CD4-positive, alpha-beta T cell treated with Interleukin-21 for 1 hour (primary cell): ENCODE results near the gene CPNE9.

ENCODE experiments used
- DNase-seq: peaks from one replicate; pipeline ENCODE4 v3.0.0-alpha.2; 2020

Gene CPNE9

GRCh38 chr3:9688961-9689360 is 14.7 kb upstream of the CPNE9 start:
- DNase-seq, result no peak

DNA sequence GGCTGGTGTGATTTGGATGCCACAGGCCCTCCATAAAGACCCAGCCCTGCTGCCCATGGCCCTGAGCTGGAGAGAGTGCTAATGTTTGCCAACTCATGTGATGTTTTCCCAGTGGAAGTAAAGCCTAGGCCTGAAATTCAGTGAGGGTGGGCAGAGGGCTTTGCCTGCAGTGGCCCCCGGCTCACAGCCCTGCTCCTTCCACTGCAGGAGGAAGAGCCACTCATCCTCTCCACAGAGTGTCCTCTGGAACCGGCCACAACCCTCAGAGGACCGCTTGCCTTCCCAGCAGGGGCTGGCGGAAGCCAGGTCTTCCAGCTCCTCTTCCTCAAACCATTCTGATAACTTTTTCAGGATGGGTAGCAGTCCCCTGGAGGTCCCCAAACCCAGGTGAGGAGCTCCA is 13.9 kb upstream of the CPNE9 start:
- no peak for DNase-seq

- no peak for DNase-seq
These were observed 12.9 kb upstream of the CPNE9 start for GRCh38 chr3:9690451-9691450.

- DNase-seq, result no peak
These were observed 12.0 kb upstream of the CPNE9 start for GRCh38 chr3:9691636-9692035.

- DNase-seq, result no peak
These were observed 11.2 kb upstream of the CPNE9 start for GRCh38 chr3:9692416-9692815.

GRCh38 chr3:9695345-9695744 is 8.3 kb upstream of the CPNE9 start:
- no peak for DNase-seq

DNA sequence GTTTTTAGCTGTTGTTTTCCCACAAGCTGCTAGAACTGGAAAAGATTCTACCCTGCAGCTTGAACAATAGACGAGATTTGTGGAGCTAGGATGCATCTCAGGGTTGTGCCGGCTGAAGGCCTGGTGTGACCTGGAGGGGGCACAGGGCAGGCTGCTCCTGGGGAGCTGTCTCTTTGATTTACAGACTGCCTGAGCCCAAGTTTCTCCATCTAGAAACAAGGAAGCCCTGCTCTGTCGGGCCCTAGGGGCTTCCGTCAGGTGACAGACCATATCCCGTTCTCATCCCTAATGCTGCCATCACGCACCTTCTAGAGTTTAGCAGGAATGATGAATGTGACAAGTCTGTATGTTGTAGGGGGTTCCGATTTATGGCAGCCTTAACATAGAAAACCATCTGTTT is 7.9 kb upstream of the CPNE9 start:
- DNase-seq, result no peak

GRCh38 chr3:9696480-9697220 is 7.0 kb upstream of the CPNE9 start:
- DNase-seq, result no peak

GRCh38 chr3:9697892-9698291 is 5.7 kb upstream of the CPNE9 start:
- no peak for DNase-seq

GRCh38 chr3:9698293-9698692 is 5.3 kb upstream of the CPNE9 start:
- DNase-seq, result no peak

GRCh38 chr3:9700536-9700935 is 3.1 kb upstream of the CPNE9 start:
- DNase-seq, result no peak

DNA sequence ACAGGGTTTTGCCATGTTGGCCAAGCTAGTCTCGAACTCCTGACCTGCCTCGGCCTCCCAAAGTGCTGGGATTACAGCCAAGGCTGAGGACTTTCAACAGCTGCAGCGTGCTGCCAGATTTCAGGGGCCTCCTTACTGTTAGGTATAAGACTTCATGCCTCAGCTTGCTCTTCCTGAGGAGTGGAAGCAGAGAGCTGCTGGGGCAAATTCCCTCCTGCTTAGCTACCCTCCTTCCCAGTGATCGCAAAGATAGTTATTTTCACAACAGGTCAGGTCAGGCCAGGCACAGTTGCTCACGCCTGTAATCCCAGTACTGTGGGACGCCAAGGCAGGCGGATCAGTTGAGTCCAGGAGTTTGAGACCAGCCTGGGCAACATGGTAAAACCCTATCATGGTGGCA is 2.6 kb upstream of the CPNE9 start:
- DNase-seq, result no peak

- no peak for DNase-seq
These were observed 1.9 kb upstream of the CPNE9 start for GRCh38 chr3:9701711-9702110.

DNA sequence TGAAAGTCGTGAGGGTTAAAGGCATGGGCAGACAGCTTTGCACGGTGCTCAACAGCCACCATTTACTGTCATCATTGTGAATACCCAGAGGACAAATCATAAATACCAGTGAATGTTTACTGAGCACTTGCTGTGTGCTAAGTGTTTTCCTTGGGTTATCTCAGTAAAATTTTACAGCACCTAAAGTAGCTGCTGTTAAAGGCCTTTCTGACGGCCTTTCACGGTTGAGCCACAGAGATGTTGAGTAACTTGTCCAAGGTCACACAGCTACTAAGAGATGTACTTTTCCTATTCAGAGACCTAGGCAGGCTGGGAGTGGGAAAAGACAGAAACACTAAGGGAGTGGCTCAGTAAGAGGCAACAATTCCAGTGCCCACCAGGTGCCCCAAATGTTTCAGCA is 393 bp upstream of the CPNE9 start:
- no peak for DNase-seq

DNA sequence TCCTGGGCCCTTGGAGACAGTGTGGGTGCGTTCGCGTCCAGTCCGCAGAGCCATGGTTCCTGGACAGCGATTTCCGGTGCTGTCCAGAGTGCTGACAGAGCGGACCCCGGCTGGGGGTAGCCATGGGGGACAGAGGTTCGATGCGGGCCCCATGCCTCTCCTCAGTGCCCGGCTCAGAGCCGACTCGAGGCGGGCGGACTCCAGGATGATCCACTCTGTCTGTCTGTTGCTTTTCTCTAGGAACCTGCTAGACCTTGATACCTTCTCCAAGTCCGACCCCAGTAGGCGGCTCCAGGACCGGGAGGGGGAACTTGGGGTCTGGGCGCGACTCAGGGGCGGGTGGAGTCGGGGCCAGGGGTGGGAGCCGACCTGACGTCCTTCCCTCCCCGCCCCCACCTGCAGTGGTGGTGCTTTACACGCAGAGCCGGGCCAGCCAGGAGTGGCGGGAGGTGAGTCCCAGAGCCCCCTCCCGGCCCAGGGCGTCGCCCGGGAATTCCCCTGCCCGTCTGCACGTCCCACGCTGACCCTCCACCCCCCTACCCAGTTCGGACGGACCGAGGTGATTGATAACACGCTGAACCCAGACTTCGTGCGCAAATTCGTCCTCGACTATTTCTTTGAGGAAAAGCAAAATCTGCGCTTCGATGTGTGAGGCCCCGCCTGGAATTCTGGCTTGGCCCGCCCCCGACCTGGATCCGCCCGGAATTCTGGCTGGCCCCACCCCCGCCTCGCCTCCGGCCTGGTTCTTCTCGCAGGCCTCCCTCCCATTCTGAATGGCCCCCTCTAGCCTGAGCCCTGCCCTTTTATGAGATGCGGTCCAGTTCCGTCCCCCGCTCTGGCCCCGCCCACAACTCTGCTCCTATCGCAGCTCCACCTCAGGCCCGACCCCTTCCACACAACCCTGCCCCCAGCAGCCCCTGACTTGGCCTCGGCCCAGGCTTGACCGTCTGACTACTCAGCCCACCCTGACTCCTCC is 1.0 kb downstream of the CPNE9 start:
- DNase-seq, result no peak

DNA sequence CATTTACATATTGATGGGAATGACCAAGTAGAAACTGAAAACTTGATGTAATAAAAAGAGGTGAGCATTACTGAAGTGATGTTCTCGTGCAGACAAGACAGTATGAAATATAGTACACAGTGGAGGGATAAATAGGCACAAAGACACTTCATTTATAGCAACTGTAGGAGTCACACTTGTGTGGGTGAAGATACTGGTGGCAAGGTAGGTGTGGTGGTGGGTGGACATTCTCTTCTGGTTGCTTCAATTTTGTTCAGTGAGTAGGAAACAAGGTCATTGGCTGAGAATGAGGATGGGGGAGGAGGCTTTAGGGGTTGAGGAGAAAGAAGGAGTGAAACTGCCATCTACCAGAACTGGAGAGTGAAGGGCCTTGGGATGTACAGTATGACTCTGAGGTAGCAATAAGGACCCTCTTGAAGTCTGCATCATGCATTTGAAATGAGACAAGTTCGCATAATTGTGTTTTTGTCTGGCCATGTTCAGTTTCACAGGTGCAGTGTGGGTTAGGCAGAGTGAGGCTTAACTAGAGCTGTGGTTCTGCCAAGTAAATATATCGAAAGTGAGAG is 6.6 kb downstream of the CPNE9 start:
- DNase-seq, result no peak

DNA sequence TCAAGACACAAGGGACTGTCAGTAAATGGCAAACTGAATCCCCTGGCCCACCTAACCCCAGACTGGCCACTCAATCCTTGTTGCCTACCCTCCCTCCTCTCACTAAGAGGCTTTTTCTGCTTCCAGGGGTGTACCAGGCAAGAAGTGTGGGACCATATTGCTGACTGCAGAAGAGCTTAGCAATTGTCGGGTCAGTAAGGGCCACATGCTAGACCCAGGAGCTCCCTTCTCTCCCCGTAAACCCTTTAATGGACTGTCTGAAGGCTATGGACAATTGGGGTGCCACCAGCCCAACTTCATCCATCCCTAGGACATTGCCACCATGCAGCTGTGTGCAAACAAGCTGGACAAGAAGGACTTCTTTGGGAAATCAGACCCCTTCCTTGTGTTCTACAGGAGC is 8.8 kb downstream of the CPNE9 start:
- DNase-seq, result no peak

- DNase-seq, result no peak
These were observed 9.5 kb downstream of the CPNE9 start for GRCh38 chr3:9713142-9713541.

DNA sequence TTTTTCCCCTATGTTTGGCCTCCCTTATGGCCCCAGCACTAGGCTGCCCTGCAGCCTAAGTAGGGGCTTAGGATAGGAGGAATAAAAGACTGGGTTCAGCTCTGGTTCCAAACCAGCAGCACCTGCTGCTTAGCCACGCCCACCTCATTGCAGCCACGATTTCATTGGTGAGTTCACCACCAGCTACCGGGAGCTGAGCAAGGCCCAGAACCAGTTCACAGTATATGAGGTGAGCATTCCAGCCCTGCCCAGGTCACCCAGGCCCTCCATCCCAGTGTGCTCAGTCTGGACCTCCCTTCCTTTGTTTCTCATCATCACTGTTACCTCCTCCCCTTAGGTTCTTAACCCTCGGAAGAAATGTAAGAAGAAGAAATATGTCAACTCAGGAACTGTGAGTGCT is 11.5 kb downstream of the CPNE9 start:
- DNase-seq, result no peak

- DNase-seq, result peak; percentile 42
These were observed 12.3 kb downstream of the CPNE9 start for GRCh38 chr3:9715764-9716437.

DNA sequence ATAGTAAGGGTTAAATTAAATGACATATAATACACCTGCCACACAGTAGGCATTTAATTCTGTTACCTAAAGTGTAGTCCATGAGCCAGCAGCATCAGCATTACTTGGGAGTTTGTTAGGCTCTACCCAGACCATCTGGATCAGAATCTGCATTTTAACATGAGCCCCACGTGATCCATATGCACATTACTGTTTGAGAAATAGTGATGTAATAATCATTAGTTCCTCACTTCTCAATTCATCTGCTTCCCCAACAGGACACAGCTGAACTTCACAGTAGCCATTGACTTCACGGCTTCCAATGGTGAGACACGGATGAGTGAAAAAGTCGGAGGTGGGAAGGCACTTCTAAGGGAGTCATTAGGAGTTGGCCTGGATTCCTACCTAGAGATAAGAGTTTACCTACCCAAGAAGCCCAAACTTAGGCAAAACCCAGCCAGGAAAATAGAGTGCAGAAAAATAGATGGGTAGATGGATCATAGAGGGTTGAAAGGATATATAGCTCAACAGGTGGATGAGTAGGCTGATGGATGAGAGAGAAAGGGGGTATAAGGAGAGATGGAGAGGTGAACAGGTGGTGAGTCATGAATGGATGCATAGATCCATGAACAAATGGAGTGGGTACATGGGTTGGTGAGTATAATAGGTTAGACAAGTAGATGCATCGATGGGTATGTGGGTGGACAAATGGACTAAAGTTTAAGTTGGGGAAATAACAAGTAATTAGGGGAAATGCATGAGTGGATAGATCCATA is 13.3 kb downstream of the CPNE9 start:
- no peak for DNase-seq
